Activated naive CD8-positive, alpha-beta T cell (primary cell): Measurements from ENCODE around the gene TSHZ2.

Source experiments
- H3K27ac Mint-ChIP-seq: one replicate; pipeline ENCODE4 v1.8.0; 2021; ENCODE audit warnings: mixed read lengths
- H3K27me3 Mint-ChIP-seq: one replicate; pipeline ENCODE4 v1.8.0; 2021; ENCODE audit warnings: mixed read lengths
- H3K36me3 Mint-ChIP-seq: one replicate; pipeline ENCODE4 v1.8.0; 2021; ENCODE audit warnings: mixed read lengths
- H3K4me1 Mint-ChIP-seq: one replicate; pipeline ENCODE4 v1.8.0; 2021; ENCODE audit warnings: low read depth, mixed read lengths
- H3K4me3 Mint-ChIP-seq: one replicate; pipeline ENCODE4 v1.8.0; 2021; ENCODE audit warnings: mild to moderate bottlenecking, mixed read lengths
- H3K9me3 Mint-ChIP-seq: one replicate; pipeline ENCODE4 v1.8.0; 2021; ENCODE audit warnings: low read depth, mixed read lengths

Gene TSHZ2

DNA sequence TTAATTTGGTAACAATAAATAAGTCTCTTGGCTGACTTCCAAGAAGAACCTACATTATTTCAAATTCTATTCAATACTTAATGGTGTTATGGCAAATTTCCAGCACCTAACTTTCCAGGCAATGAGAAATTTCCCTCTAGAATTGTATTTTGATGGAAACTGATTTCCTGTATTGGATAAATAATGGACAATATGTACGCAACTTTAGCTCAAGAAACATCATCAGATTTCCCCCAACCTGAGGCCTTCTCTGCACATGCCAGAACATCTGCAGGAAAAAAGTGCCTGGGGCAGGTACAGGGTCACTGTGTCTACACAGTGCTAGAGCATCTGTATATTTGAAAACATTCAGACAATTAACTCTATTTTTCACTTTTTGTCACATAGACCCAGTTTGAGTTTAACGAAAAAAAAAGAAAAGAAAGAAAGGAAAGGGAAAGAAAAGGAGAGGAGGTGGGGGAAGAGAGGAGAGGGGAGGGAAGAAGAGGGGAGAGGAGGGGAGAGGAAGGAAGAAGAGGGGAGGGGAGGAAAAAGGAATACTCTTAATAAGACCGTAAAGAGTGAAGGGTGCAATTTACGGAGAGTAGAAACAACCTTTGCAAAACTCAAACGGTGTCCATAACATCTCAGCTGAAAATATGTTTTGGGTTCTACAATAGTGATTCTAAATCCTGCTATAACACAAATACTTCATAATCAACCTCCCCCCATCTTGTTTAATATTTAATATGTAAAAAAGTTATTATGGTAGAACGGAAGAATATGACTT is 130.0 kb downstream of the TSHZ2 start:
- H3K36me3 Mint-ChIP-seq: peaks cover 3% of the 10 kb centered on the region
- H3K4me3 Mint-ChIP-seq: no peak overlapping the region
- no peaks in the 10 kb centered on the region for H3K4me1 Mint-ChIP-seq
- H3K27ac Mint-ChIP-seq: no peak overlapping the region
- H3K9me3 Mint-ChIP-seq: no peaks in the 10 kb centered on the region
- H3K27me3 Mint-ChIP-seq: no peaks in the 10 kb centered on the region

DNA sequence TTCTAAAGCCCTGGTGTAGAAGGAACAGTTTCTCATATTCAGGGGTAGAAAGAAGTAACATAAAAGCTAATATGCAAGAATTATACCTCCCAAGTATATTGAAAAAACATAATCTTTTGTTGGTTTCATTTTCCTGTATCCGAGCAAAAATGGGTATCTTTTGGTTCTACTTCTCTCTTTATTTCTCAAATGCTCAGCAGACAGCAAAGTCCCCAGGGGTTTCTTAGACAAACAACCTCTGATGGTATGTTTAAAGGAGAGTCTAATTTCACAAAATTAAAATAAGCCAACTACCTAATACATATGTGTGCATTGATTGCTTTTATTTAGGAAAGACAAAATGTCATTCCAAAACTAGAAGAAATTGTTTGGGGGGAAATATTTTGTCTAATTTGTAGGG is 131.0 kb downstream of the TSHZ2 start:
- H3K27me3 Mint-ChIP-seq: no peaks in the 10 kb centered on the region
- H3K36me3 Mint-ChIP-seq: peaks cover 3% of the 10 kb centered on the region
- no peaks in the 10 kb centered on the region for H3K4me1 Mint-ChIP-seq
- no peak overlapping the region for H3K27ac Mint-ChIP-seq
- no peak overlapping the region for H3K4me3 Mint-ChIP-seq
- H3K9me3 Mint-ChIP-seq: no peaks in the 10 kb centered on the region

DNA sequence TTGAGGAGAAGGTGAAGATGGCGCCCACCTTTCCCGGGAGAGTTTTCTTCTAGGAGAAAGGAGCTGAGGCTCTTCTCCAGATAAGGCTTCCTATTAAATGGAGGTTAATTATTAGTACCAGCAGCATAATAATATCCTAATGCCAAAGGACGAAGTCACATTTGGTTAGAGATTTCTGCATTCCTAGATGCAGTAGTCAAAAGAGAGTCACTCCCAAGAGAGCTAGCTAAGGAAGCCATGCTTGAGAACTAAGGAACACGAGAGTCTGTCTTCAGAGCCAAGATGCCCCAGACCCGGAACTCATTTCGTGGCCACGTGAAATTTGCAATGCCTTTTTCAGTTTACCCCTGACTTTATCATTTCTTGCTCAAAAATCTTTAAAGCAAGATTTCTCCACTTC is 132.7 kb downstream of the TSHZ2 start:
- no peak overlapping the region for H3K27ac Mint-ChIP-seq
- no peaks in the 10 kb centered on the region for H3K4me1 Mint-ChIP-seq
- no peaks in the 10 kb centered on the region for H3K27me3 Mint-ChIP-seq
- H3K4me3 Mint-ChIP-seq: no peak overlapping the region
- no peaks in the 10 kb centered on the region for H3K36me3 Mint-ChIP-seq
- H3K9me3 Mint-ChIP-seq: no peaks in the 10 kb centered on the region

DNA sequence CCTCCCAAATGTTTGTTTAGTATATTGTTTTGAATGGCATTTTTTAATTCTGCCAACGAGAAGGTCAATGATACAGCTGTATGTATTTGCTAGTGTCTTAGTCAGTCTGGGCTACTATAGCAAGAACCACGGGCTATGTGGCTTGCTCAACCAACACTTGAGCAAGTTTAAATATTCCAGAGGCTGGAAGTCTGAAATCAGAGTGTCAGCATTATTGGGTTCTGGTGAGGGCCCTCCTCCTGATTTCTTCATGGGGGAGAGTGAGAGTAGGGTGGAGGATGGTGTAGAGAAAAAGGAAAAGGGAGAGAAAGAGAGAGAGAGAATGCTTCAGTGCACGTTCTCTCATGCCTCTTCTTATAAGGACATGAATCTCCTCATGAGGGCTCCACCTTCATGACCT is 144.6 kb downstream of the TSHZ2 start:
- peaks cover 3% of the 10 kb centered on the region for H3K4me1 Mint-ChIP-seq
- no peak overlapping the region for H3K4me3 Mint-ChIP-seq
- H3K36me3 Mint-ChIP-seq: no peaks in the 10 kb centered on the region
- no peaks in the 10 kb centered on the region for H3K9me3 Mint-ChIP-seq
- H3K27me3 Mint-ChIP-seq: no peaks in the 10 kb centered on the region
- H3K27ac Mint-ChIP-seq: no peak overlapping the region

DNA sequence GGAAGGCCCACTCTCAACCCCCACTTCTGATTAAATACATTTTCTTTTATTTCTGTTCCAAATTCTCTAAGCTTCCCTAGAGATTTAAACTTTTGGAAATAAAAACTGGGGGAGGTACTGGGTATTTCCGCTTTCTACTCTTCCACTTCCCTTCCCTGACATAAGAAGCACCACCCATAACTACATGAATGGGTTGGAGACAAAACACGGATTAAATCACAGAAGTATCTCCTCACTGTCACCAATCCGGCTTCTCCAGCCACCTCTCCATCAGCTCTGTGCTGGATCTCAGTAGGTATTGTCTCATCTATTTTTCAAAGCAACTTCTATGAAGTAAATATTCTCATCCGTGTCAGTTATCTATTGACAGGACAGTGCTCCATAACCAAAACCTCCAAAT is 150.7 kb downstream of the TSHZ2 start:
- H3K9me3 Mint-ChIP-seq: no peaks in the 10 kb centered on the region
- H3K4me1 Mint-ChIP-seq: peaks cover 11% of the 10 kb centered on the region
- H3K4me3 Mint-ChIP-seq: no peak overlapping the region
- no peak overlapping the region for H3K27ac Mint-ChIP-seq
- no peaks in the 10 kb centered on the region for H3K27me3 Mint-ChIP-seq
- no peaks in the 10 kb centered on the region for H3K36me3 Mint-ChIP-seq

DNA sequence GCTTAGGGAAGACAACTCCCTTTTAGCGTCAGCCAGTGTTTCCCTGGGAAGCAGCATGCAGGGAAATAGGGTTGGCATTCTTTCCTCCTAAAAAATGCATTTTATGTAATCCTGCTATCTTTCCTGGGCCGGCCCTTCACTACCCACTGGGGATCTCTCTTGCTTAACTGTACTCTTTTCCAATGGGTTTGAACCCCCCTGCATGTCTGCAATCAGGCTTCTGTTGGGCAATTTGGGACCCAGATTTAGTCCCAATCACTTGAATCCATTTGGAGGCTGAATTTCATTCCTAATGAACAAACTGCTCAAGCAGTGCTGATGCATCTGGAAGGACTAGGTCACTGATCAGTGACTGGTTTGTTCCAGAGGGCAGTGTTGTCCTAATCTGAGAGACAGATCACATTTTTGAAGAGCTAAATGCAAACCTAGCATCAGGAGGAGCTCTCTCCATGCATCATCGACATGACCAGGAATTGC is 152.0 kb downstream of the TSHZ2 start:
- H3K9me3 Mint-ChIP-seq: no peaks in the 10 kb centered on the region
- H3K27me3 Mint-ChIP-seq: no peaks in the 10 kb centered on the region
- H3K4me1 Mint-ChIP-seq: peaks cover 11% of the 10 kb centered on the region
- H3K4me3 Mint-ChIP-seq: no peak overlapping the region
- no peaks in the 10 kb centered on the region for H3K36me3 Mint-ChIP-seq
- no peak overlapping the region for H3K27ac Mint-ChIP-seq

DNA sequence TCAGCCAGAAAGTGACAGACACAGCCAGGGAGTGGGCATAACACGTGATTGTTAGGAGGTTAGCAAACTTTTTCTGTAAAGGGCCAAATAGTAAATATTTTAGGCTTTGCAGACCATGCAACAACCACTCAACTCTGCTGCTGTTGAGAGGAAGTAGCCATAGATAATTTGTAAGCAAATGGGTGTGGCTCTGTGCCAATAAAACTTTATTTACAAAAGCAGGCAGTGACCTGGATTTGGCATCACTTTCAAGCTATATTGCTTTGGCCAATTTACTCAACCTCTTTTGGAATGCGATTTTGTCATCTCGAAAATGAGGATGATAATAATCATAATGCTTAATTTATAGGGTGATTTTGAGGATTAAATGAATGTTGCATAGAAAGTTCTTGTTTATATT is 152.6 kb downstream of the TSHZ2 start:
- Mint-ChIP-seq H3K27ac (no peak overlapping the region), H3K27me3 (no peaks in the 10 kb centered on the region), H3K9me3 (no peaks in the 10 kb centered on the region), H3K4me1 (peaks cover 11% of the 10 kb centered on the region), H3K36me3 (no peaks in the 10 kb centered on the region), H3K4me3 (no peak overlapping the region)

DNA sequence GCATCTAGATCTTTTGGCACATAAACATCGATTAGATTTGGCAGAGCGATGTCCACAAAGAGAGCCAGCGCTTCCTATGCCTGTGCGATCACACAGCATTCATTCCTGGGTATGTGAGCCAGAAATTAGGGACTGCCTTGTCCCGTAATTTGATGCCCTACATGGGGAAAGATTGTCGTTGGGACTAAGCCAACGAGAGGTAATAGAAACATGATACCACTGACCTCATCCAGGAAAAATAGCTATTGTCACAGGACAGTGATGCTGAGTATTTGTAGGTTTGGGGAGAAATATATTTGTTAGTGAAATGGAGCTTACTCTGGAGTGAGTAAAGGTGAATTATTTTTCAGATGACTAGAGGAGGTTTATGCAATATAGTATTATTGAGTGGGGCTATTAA is 154.0 kb downstream of the TSHZ2 start:
- Mint-ChIP-seq H3K27me3 (no peaks in the 10 kb centered on the region), H3K9me3 (no peaks in the 10 kb centered on the region), H3K4me1 (peaks cover 13% of the 10 kb centered on the region), H3K4me3 (no peak overlapping the region), H3K27ac (no peak overlapping the region), H3K36me3 (no peaks in the 10 kb centered on the region)

DNA sequence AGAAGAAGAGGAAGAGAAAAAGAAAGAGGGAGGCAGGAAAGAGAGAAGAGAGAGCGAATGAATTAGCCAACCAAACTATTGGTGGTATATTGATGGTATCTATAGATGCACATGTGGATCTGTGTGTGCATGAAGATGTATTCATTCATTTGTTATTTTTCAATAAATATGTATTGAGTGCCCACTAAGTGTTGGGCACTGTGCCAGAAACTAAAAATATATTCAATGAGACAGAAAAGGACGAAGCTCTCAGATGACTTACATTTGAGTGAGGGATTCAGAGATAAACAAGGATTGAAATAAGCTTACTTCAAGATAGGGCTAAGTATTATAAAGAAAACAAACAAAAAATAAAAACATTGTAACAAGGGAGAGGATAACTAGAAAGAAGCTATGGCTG is 154.9 kb downstream of the TSHZ2 start:
- Mint-ChIP-seq H3K9me3 (no peaks in the 10 kb centered on the region), H3K36me3 (no peaks in the 10 kb centered on the region), H3K4me3 (no peak overlapping the region), H3K27me3 (no peaks in the 10 kb centered on the region), H3K27ac (no peak overlapping the region), H3K4me1 (peaks cover 7% of the 10 kb centered on the region)

DNA sequence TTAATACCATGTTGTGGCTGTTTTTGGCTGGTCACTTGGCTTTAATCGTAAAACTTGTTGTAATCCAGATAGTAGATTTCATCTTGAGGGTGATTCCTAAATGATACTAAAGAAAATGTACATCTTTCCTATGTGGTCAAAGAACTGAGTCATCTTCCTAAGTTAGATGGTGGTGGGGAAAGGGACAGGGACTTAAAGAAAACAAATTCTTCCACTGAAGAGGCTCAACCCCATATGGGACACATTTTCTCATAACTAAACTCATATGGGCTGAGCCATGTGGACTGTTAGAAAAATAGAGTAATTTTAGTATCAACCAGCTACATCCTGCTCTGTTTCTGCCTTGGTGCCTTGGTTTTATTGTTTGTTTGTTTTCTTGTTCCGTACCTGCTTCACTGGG is 155.8 kb downstream of the TSHZ2 start:
- Mint-ChIP-seq H3K27ac (no peak overlapping the region), H3K36me3 (no peaks in the 10 kb centered on the region), H3K27me3 (no peaks in the 10 kb centered on the region), H3K4me3 (no peak overlapping the region), H3K9me3 (no peaks in the 10 kb centered on the region), H3K4me1 (peaks cover 5% of the 10 kb centered on the region)

DNA sequence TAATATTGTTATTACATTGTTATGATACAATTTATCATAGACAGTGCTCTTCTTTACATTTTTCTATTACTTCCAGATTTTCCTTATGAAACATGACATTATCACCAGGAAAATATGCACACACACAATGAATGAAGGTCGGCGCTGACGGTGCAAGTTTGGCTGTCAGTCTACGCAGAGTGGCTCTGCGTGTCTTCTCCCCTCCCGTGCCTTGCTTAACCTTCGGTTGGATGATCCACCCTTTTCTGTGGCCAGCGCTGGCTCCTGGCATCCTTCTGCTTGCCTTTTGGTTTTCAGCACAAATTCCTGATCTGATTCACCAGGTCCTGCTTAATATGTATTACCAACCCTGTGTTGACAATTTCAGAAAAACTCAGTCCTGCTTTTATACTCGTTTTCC is 157.4 kb downstream of the TSHZ2 start:
- H3K4me1 Mint-ChIP-seq: peaks cover 8% of the 10 kb centered on the region

DNA sequence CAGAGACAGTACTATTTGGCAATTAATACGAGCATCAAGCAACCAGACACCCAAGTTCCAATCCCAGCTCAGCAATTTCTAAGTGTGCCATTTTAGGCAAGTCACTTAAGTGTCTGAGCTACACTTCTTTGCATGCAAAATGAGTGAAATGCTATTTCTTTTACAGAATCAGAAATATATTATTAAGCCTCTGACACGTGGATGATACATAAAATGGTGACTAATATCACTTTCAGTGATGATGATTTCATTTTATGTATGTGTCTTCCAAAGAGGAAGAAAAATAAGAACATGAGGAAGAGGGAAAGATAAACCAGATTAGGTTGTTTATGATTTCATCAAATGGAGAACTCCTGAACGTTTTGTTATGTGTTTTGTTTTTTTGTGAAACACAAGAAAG is 158.6 kb downstream of the TSHZ2 start:
- Mint-ChIP-seq H3K27me3 (no peaks in the 10 kb centered on the region), H3K4me3 (no peak overlapping the region), H3K27ac (no peak overlapping the region), H3K36me3 (no peaks in the 10 kb centered on the region), H3K9me3 (no peaks in the 10 kb centered on the region), H3K4me1 (peaks cover 8% of the 10 kb centered on the region)

More for the DNA sequence above, 157.4 kb downstream of the TSHZ2 start:
- Mint-ChIP-seq H3K27ac (no peak overlapping the region), H3K36me3 (no peaks in the 10 kb centered on the region), H3K27me3 (no peaks in the 10 kb centered on the region), H3K4me3 (no peak overlapping the region), H3K9me3 (no peaks in the 10 kb centered on the region)

DNA sequence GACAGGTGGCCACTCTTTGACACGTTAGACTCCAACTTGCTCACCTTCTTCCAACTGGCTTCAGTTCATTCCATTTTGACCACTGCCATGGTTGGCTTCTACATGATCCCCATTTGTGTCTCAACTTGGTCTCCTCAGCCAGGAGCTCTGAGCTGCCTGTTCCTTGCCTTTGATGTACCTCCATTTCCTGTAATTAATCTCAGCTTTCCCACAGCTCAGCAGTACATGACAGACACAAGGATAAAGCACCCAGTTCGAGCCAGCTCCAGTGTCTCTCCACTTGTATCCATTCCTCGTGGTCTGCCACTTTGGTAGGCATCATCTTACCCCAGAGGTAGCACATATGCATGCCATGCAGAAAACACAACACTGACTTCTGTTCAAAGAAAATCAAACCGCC is 161.0 kb downstream of the TSHZ2 start:
- Mint-ChIP-seq H3K9me3 (no peaks in the 10 kb centered on the region), H3K27me3 (peaks cover 1% of the 10 kb centered on the region), H3K4me1 (peaks cover 8% of the 10 kb centered on the region), H3K27ac (no peak overlapping the region), H3K36me3 (no peaks in the 10 kb centered on the region), H3K4me3 (no peak overlapping the region)

DNA sequence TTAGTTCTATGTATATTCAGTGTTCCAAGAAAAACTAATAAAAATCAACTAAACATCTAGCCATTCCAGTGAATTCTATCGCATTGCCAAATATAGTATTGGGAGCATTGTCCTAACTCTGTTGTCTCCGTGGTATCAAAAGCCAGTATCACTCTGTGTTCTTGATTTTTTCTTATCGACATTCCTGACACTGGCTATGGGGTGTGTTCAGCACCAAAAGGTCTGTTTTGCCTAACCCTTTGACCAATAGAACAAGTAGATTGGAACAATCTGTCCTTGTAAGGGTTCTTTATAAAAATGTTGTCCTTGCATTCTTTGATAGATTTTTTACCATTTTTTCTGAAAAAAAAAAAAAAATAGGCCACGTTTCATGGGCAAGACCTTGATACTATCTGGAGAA is 161.5 kb downstream of the TSHZ2 start:
- Mint-ChIP-seq H3K27me3 (peaks cover 5% of the 10 kb centered on the region), H3K4me1 (peaks cover 8% of the 10 kb centered on the region), H3K9me3 (no peaks in the 10 kb centered on the region), H3K27ac (no peak overlapping the region), H3K36me3 (no peaks in the 10 kb centered on the region), H3K4me3 (no peak overlapping the region)

DNA sequence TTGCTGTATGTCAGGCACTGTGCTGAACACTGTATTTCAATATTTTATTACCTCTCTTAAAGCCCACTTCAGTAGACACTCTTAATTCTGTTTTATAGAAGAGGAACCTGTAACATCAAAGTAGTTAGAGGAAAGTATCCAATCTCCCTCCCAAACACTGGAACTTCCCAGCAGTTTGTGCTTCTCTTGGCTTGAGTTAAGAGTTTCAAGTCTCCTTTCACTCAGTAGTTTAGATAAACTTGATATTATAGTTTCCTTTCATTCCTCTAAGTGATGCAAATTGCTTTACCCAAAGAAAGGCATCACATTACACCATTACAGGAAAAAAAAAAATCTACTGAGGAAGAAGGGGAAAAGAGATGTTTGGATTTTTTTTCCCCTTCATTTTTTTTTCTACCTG is 164.3 kb downstream of the TSHZ2 start:
- H3K27ac Mint-ChIP-seq: no peak overlapping the region
- H3K36me3 Mint-ChIP-seq: no peaks in the 10 kb centered on the region
- H3K9me3 Mint-ChIP-seq: no peaks in the 10 kb centered on the region
- no peak overlapping the region for H3K4me3 Mint-ChIP-seq
- H3K27me3 Mint-ChIP-seq: peaks cover 6% of the 10 kb centered on the region
- peaks cover 6% of the 10 kb centered on the region for H3K4me1 Mint-ChIP-seq
